Measurements from ENCODE around the gene MFAP3.
"Not testable (repeated sequence)": the region's sequence is repeated elsewhere in the genome, so short reads cannot be mapped to it uniquely, and the experiment has no call there.

Gene MFAP3

GRCh38 chr5:154046486-154046885, 7.7 kb downstream of the MFAP3 start:
- no peak for DNase-seq
- in situ Hi-C loops (cut with MboI; ENCODE audit: low pct_unique_long_range_greater_than_20kb, low sequenced_read_pairs): no loop called here

- in situ Hi-C loops (cut with MboI; ENCODE audit: low pct_unique_long_range_greater_than_20kb, low sequenced_read_pairs): no loop called here
- no peak for DNase-seq
Observed at GRCh38 chr5:154047324-154047723, 8.6 kb downstream of the MFAP3 start.

GRCh38 chr5:154049636-154050035, 10.9 kb downstream of the MFAP3 start:
- in situ Hi-C loops (cut with MboI; ENCODE audit: low pct_unique_long_range_greater_than_20kb, low sequenced_read_pairs): loop anchor here (25.0 kb wide), 1 partner anchor 363 kb away; no protein-coding TSS in a partner anchor
- no peak for DNase-seq

GRCh38 chr5:154053468-154053867, 14.7 kb downstream of the MFAP3 start:
- in situ Hi-C loops (cut with MboI; ENCODE audit: low pct_unique_long_range_greater_than_20kb, low sequenced_read_pairs): loop anchor here (25.0 kb wide), 1 partner anchor 359 kb away; no protein-coding TSS in a partner anchor
- DNase-seq: no peak

GRCh38 chr5:154055201-154055600, 16.4 kb downstream of the MFAP3 start:
- in situ Hi-C loops (cut with MboI; ENCODE audit: low pct_unique_long_range_greater_than_20kb, low sequenced_read_pairs): loop anchor here (25.0 kb wide), 1 partner anchor 357 kb away; no protein-coding TSS in a partner anchor
- DNase-seq: no peak

GRCh38 chr5:154058055-154059038, 19.6 kb downstream of the MFAP3 start:
- in situ Hi-C loops (cut with MboI; ENCODE audit: low pct_unique_long_range_greater_than_20kb, low sequenced_read_pairs): loop anchor here (25.0 kb wide), 1 partner anchor 354 kb away; no protein-coding TSS in a partner anchor
- DNase-seq: no peak

GRCh38 chr5:154059039-154059430, 20.3 kb downstream of the MFAP3 start:
- DNase-seq: no peak
- in situ Hi-C loops (cut with MboI; ENCODE audit: low pct_unique_long_range_greater_than_20kb, low sequenced_read_pairs): loop anchor here (25.0 kb wide), 1 partner anchor 353 kb away; no protein-coding TSS in a partner anchor

- no peak for DNase-seq
- in situ Hi-C loops (cut with MboI; ENCODE audit: low pct_unique_long_range_greater_than_20kb, low sequenced_read_pairs): loop anchor here (25.0 kb wide), 1 partner anchor 353 kb away; no protein-coding TSS in a partner anchor
Observed at GRCh38 chr5:154059583-154059982, 20.8 kb downstream of the MFAP3 start.

GRCh38 chr5:154060606-154061005, 21.8 kb downstream of the MFAP3 start:
- in situ Hi-C loops (cut with MboI; ENCODE audit: low pct_unique_long_range_greater_than_20kb, low sequenced_read_pairs): loop anchor here (25.0 kb wide), 1 partner anchor 352 kb away; no protein-coding TSS in a partner anchor
- no peak for DNase-seq

- no peak for DNase-seq
- in situ Hi-C loops (cut with MboI; ENCODE audit: low pct_unique_long_range_greater_than_20kb, low sequenced_read_pairs): loop anchor here (25.0 kb wide), 1 partner anchor 349 kb away; no protein-coding TSS in a partner anchor
Observed at GRCh38 chr5:154063372-154063771, 24.6 kb downstream of the MFAP3 start.

- in situ Hi-C loops (cut with MboI; ENCODE audit: low pct_unique_long_range_greater_than_20kb, low sequenced_read_pairs): loop anchor here (25.0 kb wide), 1 partner anchor 346 kb away; no protein-coding TSS in a partner anchor
- DNase-seq: no peak
Observed at GRCh38 chr5:154065971-154066370, 27.2 kb downstream of the MFAP3 start.

GRCh38 chr5:154069854-154070253, 31.1 kb downstream of the MFAP3 start:
- not testable (repeated sequence) for DNase-seq
- in situ Hi-C loops (cut with MboI; ENCODE audit: low pct_unique_long_range_greater_than_20kb, low sequenced_read_pairs): loop anchor here (25.0 kb wide), 1 partner anchor 342 kb away; no protein-coding TSS in a partner anchor

GRCh38 chr5:154071799-154072413, 33.1 kb downstream of the MFAP3 start:
- in situ Hi-C loops (cut with MboI; ENCODE audit: low pct_unique_long_range_greater_than_20kb, low sequenced_read_pairs): loop anchor here (25.0 kb wide), 1 partner anchor 340 kb away; no protein-coding TSS in a partner anchor
- peak; percentile 13 for DNase-seq

- in situ Hi-C loops (cut with MboI; ENCODE audit: low pct_unique_long_range_greater_than_20kb, low sequenced_read_pairs): loop anchor here (25.0 kb wide), 1 partner anchor 340 kb away; no protein-coding TSS in a partner anchor
- DNase-seq: peak; percentile 87
Observed at GRCh38 chr5:154072414-154073171, 33.8 kb downstream of the MFAP3 start.

- DNase-seq: no peak
- in situ Hi-C loops (cut with MboI; ENCODE audit: low pct_unique_long_range_greater_than_20kb, low sequenced_read_pairs): loop anchor here (25.0 kb wide), 1 partner anchor 536 kb away; no protein-coding TSS in a partner anchor
Observed at GRCh38 chr5:154076240-154076922, 37.6 kb downstream of the MFAP3 start.

GRCh38 chr5:154077696-154078095, 38.9 kb downstream of the MFAP3 start:
- DNase-seq: no peak
- in situ Hi-C loops (cut with MboI; ENCODE audit: low pct_unique_long_range_greater_than_20kb, low sequenced_read_pairs): loop anchor here (25.0 kb wide), 1 partner anchor 535 kb away; no protein-coding TSS in a partner anchor

GRCh38 chr5:154078272-154078671, 39.5 kb downstream of the MFAP3 start:
- DNase-seq: no peak
- in situ Hi-C loops (cut with MboI; ENCODE audit: low pct_unique_long_range_greater_than_20kb, low sequenced_read_pairs): loop anchor here (25.0 kb wide), 1 partner anchor 534 kb away; no protein-coding TSS in a partner anchor

GRCh38 chr5:154081246-154081645, 42.5 kb downstream of the MFAP3 start:
- in situ Hi-C loops (cut with MboI; ENCODE audit: low pct_unique_long_range_greater_than_20kb, low sequenced_read_pairs): loop anchor here (25.0 kb wide), 1 partner anchor 531 kb away; no protein-coding TSS in a partner anchor

More at GRCh38 chr5:154081246-154081645, 42.5 kb downstream of the MFAP3 start:
- DNase-seq: no peak
